ENCODE measurements around the gene ADI1.

GRCh38 chr2:3522961-3523421 lies 3.7 kb upstream of the ADI1 start:
- TF ChIP-seq SIN3A (IDR thresholded peaks at IDR 0.05; ENCODE audit: borderline replicate concordance, low read depth, low read length): no peak
- TF ChIP-seq, protein P1, sequence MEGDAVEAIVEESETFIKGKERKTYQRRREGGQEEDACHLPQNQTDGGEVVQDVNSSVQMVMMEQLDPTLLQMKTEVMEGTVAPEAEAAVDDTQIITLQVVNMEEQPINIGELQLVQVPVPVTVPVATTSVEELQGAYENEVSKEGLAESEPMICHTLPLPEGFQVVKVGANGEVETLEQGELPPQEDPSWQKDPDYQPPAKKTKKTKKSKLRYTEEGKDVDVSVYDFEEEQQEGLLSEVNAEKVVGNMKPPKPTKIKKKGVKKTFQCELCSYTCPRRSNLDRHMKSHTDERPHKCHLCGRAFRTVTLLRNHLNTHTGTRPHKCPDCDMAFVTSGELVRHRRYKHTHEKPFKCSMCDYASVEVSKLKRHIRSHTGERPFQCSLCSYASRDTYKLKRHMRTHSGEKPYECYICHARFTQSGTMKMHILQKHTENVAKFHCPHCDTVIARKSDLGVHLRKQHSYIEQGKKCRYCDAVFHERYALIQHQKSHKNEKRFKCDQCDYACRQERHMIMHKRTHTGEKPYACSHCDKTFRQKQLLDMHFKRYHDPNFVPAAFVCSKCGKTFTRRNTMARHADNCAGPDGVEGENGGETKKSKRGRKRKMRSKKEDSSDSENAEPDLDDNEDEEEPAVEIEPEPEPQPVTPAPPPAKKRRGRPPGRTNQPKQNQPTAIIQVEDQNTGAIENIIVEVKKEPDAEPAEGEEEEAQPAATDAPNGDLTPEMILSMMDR (IDR thresholded peaks at IDR 0.05): no peak
- TF ChIP-seq SMC3 (IDR thresholded peaks at IDR 0.05; ENCODE audit: low read depth, low read length): no peak
- TF ChIP-seq FOSL2 (IDR thresholded peaks at IDR 0.05; ENCODE audit: borderline replicate concordance, low read depth): no peak
- no peak for TF ChIP-seq EP300 (IDR thresholded peaks at IDR 0.05; ENCODE audit: borderline replicate concordance in 1 of 2, low read depth in 1 of 2, low read length in 1 of 2)
- TF ChIP-seq GABPA (IDR thresholded peaks at IDR 0.05; ENCODE audit: low read depth): no peak
- no peak; the same call in 1 of the 2 replicates for TF ChIP-seq POLR2AphosphoS5 (IDR thresholded peaks at IDR 0.05; ENCODE audit: low read depth, low read length)

Data from SK-N-SH (cell line).